Mesodermal cell (in vitro differentiated cells): ENCODE data around the gene NDUFB10.
A peak's percentile ranks its signal among the peaks of the same experiment; 100 is the strongest.

ENCODE experiments used
- H3K27ac ChIP-seq: 2 replicates; pipeline ENCODE4 v1.7.0; 2013; ENCODE audit warnings: mild to moderate bottlenecking, low read depth, low read length, moderate library complexity; ENCODE audit not compliant: severe bottlenecking
- H3K36me3 ChIP-seq: 2 replicates; pipeline ENCODE4 v1.7.1; 2013; ENCODE audit warnings: mild to moderate bottlenecking, low read length, moderate library complexity; ENCODE audit not compliant: control insufficient read depth, insufficient read depth
- H3K4me1 ChIP-seq: one replicate; pipeline ENCODE4 v1.7.1; 2013; ENCODE audit warnings: mild to moderate bottlenecking, low read length; ENCODE audit not compliant: insufficient read depth, control insufficient read depth, poor library complexity, severe bottlenecking
- H3K4me3 ChIP-seq: 2 replicates; pipeline ENCODE4 v1.7.0; 2013; ENCODE audit warnings: low read length, control low read depth, mild to moderate bottlenecking; ENCODE audit not compliant: insufficient read depth, poor library complexity, severe bottlenecking; ENCODE audit errors: extremely low read depth
- H3K9me3 ChIP-seq: 2 replicates; pipeline ENCODE4 v1.7.1; 2013; ENCODE audit warnings: mild to moderate bottlenecking, low read length, moderate library complexity; ENCODE audit not compliant: control insufficient read depth
- WGBS, 2 experiments: methylation state at CpG; one replicate each; pipeline ENCODE4 v1.1.5; 2013; ENCODE audit warnings: missing lambda C conversion rate in 2 of 2; ENCODE audit not compliant: insufficient coverage in 2 of 2; 5-methylcytosine and 5-hydroxymethylcytosine counted together

The NDUFB10 gene

GRCh38 chr16:1991135-1991551 lies 31.8 kb downstream of the NDUFB10 start:
- Histone ChIP-seq H3K36me3 (peaks cover 14% of the 10 kb centered on the region), H3K4me3 (no peak overlapping the region), H3K27ac (no peak overlapping the region), H3K9me3 (no peaks in the 10 kb centered on the region), H3K4me1 (peaks cover 7% of the 10 kb centered on the region)
- 15 to 22% methylated on average over 14 to 18 of the region's 18 CpGs for WGBS, 2 experiments

GRCh38 chr16:1991588-1991947 lies 32.2 kb downstream of the NDUFB10 start:
- WGBS, 2 experiments, result 26 to 40% methylated on average over 14 to 22 of the region's 22 CpGs
- Histone ChIP-seq H3K36me3 (peaks cover 11% of the 10 kb centered on the region), H3K27ac (no peak overlapping the region), H3K4me1 (peaks cover 7% of the 10 kb centered on the region), H3K9me3 (no peaks in the 10 kb centered on the region), H3K4me3 (peak overlapping the region; percentile 3)

- Histone ChIP-seq H3K4me1 (peaks cover 7% of the 10 kb centered on the region), H3K4me3 (peak overlapping the region; percentile 3), H3K27ac (no peak overlapping the region), H3K36me3 (peaks cover 11% of the 10 kb centered on the region), H3K9me3 (no peaks in the 10 kb centered on the region)
- WGBS, 2 experiments, result 19 to 27% methylated on average over 58 to 70 of the region's 96 CpGs
Measured at GRCh38 chr16:1991948-1992703, 32.8 kb downstream of the NDUFB10 start.

GRCh38 chr16:1992704-1993317 lies 33.5 kb downstream of the NDUFB10 start:
- Histone ChIP-seq H3K4me3 (no peak overlapping the region), H3K9me3 (no peaks in the 10 kb centered on the region), H3K4me1 (peaks cover 8% of the 10 kb centered on the region), H3K27ac (no peak overlapping the region), H3K36me3 (peaks cover 16% of the 10 kb centered on the region)
- 86 to 90% methylated on average over 37 to 47 of the region's 50 CpGs for WGBS, 2 experiments

GRCh38 chr16:1993731-1994131 lies 34.4 kb downstream of the NDUFB10 start:
- Histone ChIP-seq H3K27ac (no peak overlapping the region), H3K36me3 (peaks cover 24% of the 10 kb centered on the region), H3K4me1 (peaks cover 11% of the 10 kb centered on the region), H3K4me3 (no peak overlapping the region), H3K9me3 (no peaks in the 10 kb centered on the region)
- 100% methylated on average over 1 of the region's 2 CpGs for WGBS, 2 experiments

- H3K36me3 ChIP-seq, result peaks cover 64% of the 10 kb centered on the region
- 96 to 98% methylated on average over 20 to 25 of the region's 26 CpGs for WGBS, 2 experiments
Measured at GRCh38 chr16:1997494-1998359, 38.4 kb downstream of the NDUFB10 start.

GRCh38 chr16:1998360-1998835 lies 39.1 kb downstream of the NDUFB10 start:
- no peak overlapping the region for H3K4me3 ChIP-seq
- peaks cover 70% of the 10 kb centered on the region for H3K36me3 ChIP-seq
- WGBS, 2 experiments, result 98 to 99% methylated on average over 18 to 27 of the region's 27 CpGs

More at GRCh38 chr16:1997494-1998359, 38.4 kb downstream of the NDUFB10 start:
- H3K4me1 ChIP-seq, result peaks cover 5% of the 10 kb centered on the region
- no peak overlapping the region for H3K4me3 ChIP-seq
- no peaks in the 10 kb centered on the region for H3K9me3 ChIP-seq
- no peak overlapping the region for H3K27ac ChIP-seq

GRCh38 chr16:1998852-1999801 lies 39.8 kb downstream of the NDUFB10 start:
- Histone ChIP-seq H3K27ac (no peak overlapping the region), H3K4me1 (peaks cover 5% of the 10 kb centered on the region), H3K9me3 (no peaks in the 10 kb centered on the region), H3K4me3 (no peak overlapping the region), H3K36me3 (peaks cover 73% of the 10 kb centered on the region)
- WGBS, 2 experiments, result 93 to 97% methylated on average over 32 to 36 of the region's 39 CpGs

More at GRCh38 chr16:1998360-1998835, 39.1 kb downstream of the NDUFB10 start:
- no peaks in the 10 kb centered on the region for H3K9me3 ChIP-seq
- H3K4me1 ChIP-seq, result peaks cover 5% of the 10 kb centered on the region
- H3K27ac ChIP-seq, result no peak overlapping the region

GRCh38 chr16:1999866-2000514 lies 40.7 kb downstream of the NDUFB10 start:
- peaks cover 73% of the 10 kb centered on the region for H3K36me3 ChIP-seq
- H3K4me3 ChIP-seq, result no peak overlapping the region
- H3K4me1 ChIP-seq, result peaks cover 13% of the 10 kb centered on the region
- H3K9me3 ChIP-seq, result no peaks in the 10 kb centered on the region
- H3K27ac ChIP-seq, result no peak overlapping the region
- WGBS, 2 experiments, result 96 to 97% methylated on average over 21 to 22 of the region's 28 CpGs
